ENCODE measurements around the gene CYP21A2.

Gene CYP21A2

GRCh38 chr6:32076321-32076809 lies 38.1 kb downstream of the CYP21A2 start:
- TF ChIP-seq MAX (IDR thresholded peaks at IDR 0.05; ENCODE audit: low read depth, low read length) (no peak), MYC (IDR thresholded peaks at IDR 0.05; ENCODE audit: low read depth, low read length) (no peak), POLR2A (IDR thresholded peaks at IDR 0.05; ENCODE audit: extremely low read depth, insufficient read length) (no peak), CTCF (IDR thresholded peaks at IDR 0.05; ENCODE audit: low read depth, low read length) (no peak)
- peak; percentile 82 for DNase-seq (ENCODE audit: low read depth)
- no peak overlapping the region for H3K4me3 ChIP-seq (ENCODE audit: low read depth, low read length)

- H3K4me3 ChIP-seq (ENCODE audit: low read depth, low read length) = no peak overlapping the region
- DNase-seq (ENCODE audit: low read depth) = no peak
- TF ChIP-seq MAX (IDR thresholded peaks at IDR 0.05; ENCODE audit: low read depth, low read length) (no peak), MYC (IDR thresholded peaks at IDR 0.05; ENCODE audit: low read depth, low read length) (no peak), CTCF (IDR thresholded peaks at IDR 0.05; ENCODE audit: low read depth, low read length) (no peak), POLR2A (IDR thresholded peaks at IDR 0.05; ENCODE audit: extremely low read depth, insufficient read length) (no peak)
Observed at GRCh38 chr6:32079566-32080290, 41.5 kb downstream of the CYP21A2 start.

- TF ChIP-seq POLR2A (IDR thresholded peaks at IDR 0.05; ENCODE audit: extremely low read depth, insufficient read length) (no peak), MYC (IDR thresholded peaks at IDR 0.05; ENCODE audit: low read depth, low read length) (peak; percentile 66; the same call in 1 of the 2 replicates), CTCF (IDR thresholded peaks at IDR 0.05; ENCODE audit: low read depth, low read length) (no peak), MAX (IDR thresholded peaks at IDR 0.05; ENCODE audit: low read depth, low read length) (peak; percentile 79)
- H3K4me3 ChIP-seq (ENCODE audit: low read depth, low read length) = no peak overlapping the region
- peak; percentile 97 for DNase-seq (ENCODE audit: low read depth)
Observed at GRCh38 chr6:32081168-32081990, 43.2 kb downstream of the CYP21A2 start.

GRCh38 chr6:32082478-32082877 lies 44.3 kb downstream of the CYP21A2 start:
- no peak overlapping the region for H3K4me3 ChIP-seq (ENCODE audit: low read depth, low read length)
- DNase-seq (ENCODE audit: low read depth) = no peak
- TF ChIP-seq CTCF (IDR thresholded peaks at IDR 0.05; ENCODE audit: low read depth, low read length) (no peak), POLR2A (IDR thresholded peaks at IDR 0.05; ENCODE audit: extremely low read depth, insufficient read length) (no peak), MYC (IDR thresholded peaks at IDR 0.05; ENCODE audit: low read depth, low read length) (no peak), MAX (IDR thresholded peaks at IDR 0.05; ENCODE audit: low read depth, low read length) (no peak)

GRCh38 chr6:32082935-32083334 lies 44.7 kb downstream of the CYP21A2 start:
- no peak overlapping the region for H3K4me3 ChIP-seq (ENCODE audit: low read depth, low read length)
- TF ChIP-seq CTCF (IDR thresholded peaks at IDR 0.05; ENCODE audit: low read depth, low read length) = no peak
- TF ChIP-seq POLR2A (IDR thresholded peaks at IDR 0.05; ENCODE audit: extremely low read depth, insufficient read length) = no peak
- TF ChIP-seq MAX (IDR thresholded peaks at IDR 0.05; ENCODE audit: low read depth, low read length) = no peak
- TF ChIP-seq MYC (IDR thresholded peaks at IDR 0.05; ENCODE audit: low read depth, low read length) = no peak
- DNase-seq (ENCODE audit: low read depth) = no peak
